Measurements from ENCODE around the gene PPARD. TPM values are rescaled to one million over a fixed set of nuclear protein-coding genes. Genes with fewer than 3 reads are reported as not detected.

Gene PPARD
- total RNA-seq, 1 experiment from 2014 or later: 13.8 TPM

DNA sequence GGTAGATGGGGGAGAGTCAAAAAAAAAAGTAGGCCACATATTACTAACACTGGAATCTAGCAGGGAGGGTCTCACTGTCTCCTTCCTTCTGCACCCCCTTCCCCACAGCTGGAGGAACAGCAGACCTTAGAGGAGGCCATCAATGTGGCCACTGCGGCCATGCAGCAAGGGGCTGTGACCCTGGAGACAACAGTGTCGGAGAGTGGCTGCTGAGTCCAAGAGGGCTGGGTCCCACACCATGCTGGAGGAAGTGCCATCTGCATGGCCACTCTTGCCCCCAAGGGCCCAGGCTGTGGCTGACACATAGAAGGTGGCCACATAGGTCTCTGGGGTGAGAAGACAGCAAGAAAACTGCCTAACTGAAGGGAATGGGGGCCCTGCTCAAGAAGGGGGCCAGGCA is 47.3 kb upstream of the PPARD start:
- Histone ChIP-seq H3K27ac (ENCODE audit: low read depth, low read length, poor library complexity, severe bottlenecking) (no peak overlapping the region), H3K36me3 (ENCODE audit: insufficient read depth, low read length, poor library complexity, severe bottlenecking) (peaks cover 16% of the 10 kb centered on the region), H3K27me3 (replicated peaks; ENCODE audit: insufficient read depth, low read depth, low read length, poor library complexity) (no peaks in the 10 kb centered on the region), H3K9me3 (ENCODE audit: low read depth, low read length, poor library complexity, severe bottlenecking) (no peaks in the 10 kb centered on the region), H3K4me1 (ENCODE audit: insufficient read depth, low read length, poor library complexity, severe bottlenecking) (no peaks in the 10 kb centered on the region), H3K4me3 (ENCODE audit: low read depth, low read length, poor library complexity, severe bottlenecking) (no peak overlapping the region)
- DNase-seq (ENCODE audit: low spot score): no peak
- ChIA-PET CTCF (interaction anchor here (0.7 kb wide), 1 partner anchor 54 kb away, joined by 3 read pairs; no protein-coding TSS in a partner anchor), POLR2A (ENCODE audit: low non-redundant PET) (no interaction called here)
- BruUV-seq (replicated peaks): no TSS peak
- no peak for TF ChIP-seq EZH2 (IDR thresholded peaks at IDR 0.05; ENCODE audit: borderline replicate concordance, low read depth, low read length, poor library complexity, severe bottlenecking)
- TF ChIP-seq, protein P1, sequence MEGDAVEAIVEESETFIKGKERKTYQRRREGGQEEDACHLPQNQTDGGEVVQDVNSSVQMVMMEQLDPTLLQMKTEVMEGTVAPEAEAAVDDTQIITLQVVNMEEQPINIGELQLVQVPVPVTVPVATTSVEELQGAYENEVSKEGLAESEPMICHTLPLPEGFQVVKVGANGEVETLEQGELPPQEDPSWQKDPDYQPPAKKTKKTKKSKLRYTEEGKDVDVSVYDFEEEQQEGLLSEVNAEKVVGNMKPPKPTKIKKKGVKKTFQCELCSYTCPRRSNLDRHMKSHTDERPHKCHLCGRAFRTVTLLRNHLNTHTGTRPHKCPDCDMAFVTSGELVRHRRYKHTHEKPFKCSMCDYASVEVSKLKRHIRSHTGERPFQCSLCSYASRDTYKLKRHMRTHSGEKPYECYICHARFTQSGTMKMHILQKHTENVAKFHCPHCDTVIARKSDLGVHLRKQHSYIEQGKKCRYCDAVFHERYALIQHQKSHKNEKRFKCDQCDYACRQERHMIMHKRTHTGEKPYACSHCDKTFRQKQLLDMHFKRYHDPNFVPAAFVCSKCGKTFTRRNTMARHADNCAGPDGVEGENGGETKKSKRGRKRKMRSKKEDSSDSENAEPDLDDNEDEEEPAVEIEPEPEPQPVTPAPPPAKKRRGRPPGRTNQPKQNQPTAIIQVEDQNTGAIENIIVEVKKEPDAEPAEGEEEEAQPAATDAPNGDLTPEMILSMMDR (conservative IDR thresholded peaks at IDR 0.05; ENCODE audit: low read depth, low read length): no peak
- intact Hi-C loops (cut with micrococcal nuclease; ENCODE audit: unreplicated experiment): no loop called here

DNA sequence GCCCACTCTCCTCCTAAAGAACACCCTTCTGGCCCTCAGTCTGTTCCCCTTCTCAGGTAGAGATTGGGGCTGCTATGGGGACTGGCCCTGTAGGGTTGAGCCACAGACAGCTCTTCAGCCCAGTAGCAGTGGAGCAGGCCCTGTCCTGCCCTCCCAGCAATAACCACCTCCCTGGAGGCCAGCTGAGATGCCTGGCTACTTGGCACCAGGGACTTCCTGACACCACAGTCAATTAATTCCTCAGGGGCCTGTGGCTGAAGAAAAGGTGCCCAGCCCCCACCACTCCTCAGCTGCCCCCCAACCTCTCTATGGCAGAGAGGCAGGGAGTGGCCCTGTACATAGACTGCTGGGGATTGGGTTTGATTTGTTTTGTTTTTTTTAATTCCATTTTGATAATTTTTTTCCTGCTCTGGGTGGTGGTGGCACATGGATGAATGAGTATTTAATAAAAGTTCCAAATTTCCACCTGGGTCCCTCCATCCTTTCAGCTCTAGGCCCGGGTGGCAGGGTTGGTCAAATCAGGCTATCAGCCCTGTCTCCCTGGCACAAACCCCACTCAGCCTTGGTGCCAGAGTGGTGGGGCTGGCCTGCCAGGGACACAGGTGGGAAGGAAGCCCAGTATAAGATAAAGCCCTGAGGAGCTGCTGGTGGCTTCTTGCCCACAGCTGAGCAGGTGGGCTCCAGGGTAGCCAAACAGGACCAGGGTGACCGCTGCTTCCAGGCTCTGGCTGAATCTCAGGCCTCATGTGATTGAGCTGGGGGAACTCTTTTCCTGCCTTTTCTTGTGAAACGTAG is 46.6 kb upstream of the PPARD start:
- no peaks in the 10 kb centered on the region for H3K9me3 ChIP-seq (ENCODE audit: low read depth, low read length, poor library complexity, severe bottlenecking)
- H3K36me3 ChIP-seq (ENCODE audit: insufficient read depth, low read length, poor library complexity, severe bottlenecking): peaks cover 11% of the 10 kb centered on the region
- H3K27ac ChIP-seq (ENCODE audit: low read depth, low read length, poor library complexity, severe bottlenecking): no peak overlapping the region
- no peaks in the 10 kb centered on the region for H3K27me3 ChIP-seq (replicated peaks; ENCODE audit: insufficient read depth, low read depth, low read length, poor library complexity)
- POLR2A ChIA-PET (ENCODE audit: low non-redundant PET): interaction anchor here (0.6 kb wide), 1 partner anchor 176 kb away, joined by 5 read pairs; no protein-coding TSS in a partner anchor
- no TSS peak for BruUV-seq (replicated peaks)
- H3K4me1 ChIP-seq (ENCODE audit: insufficient read depth, low read length, poor library complexity, severe bottlenecking): no peaks in the 10 kb centered on the region
- TF ChIP-seq, protein P1 (conservative IDR thresholded peaks at IDR 0.05; ENCODE audit: low read depth, low read length): no peak
- no peak for TF ChIP-seq EZH2 (IDR thresholded peaks at IDR 0.05; ENCODE audit: borderline replicate concordance, low read depth, low read length, poor library complexity, severe bottlenecking)
- no peak for DNase-seq (ENCODE audit: low spot score)
- CTCF ChIA-PET: interaction anchor here (0.7 to 1.5 kb wide), 2 partner anchors 54 to 154 kb away, joined by 3 to 9 read pairs; no protein-coding TSS in a partner anchor
- intact Hi-C loops (cut with micrococcal nuclease; ENCODE audit: unreplicated experiment): no loop called here
- H3K4me3 ChIP-seq (ENCODE audit: low read depth, low read length, poor library complexity, severe bottlenecking): no peak overlapping the region

DNA sequence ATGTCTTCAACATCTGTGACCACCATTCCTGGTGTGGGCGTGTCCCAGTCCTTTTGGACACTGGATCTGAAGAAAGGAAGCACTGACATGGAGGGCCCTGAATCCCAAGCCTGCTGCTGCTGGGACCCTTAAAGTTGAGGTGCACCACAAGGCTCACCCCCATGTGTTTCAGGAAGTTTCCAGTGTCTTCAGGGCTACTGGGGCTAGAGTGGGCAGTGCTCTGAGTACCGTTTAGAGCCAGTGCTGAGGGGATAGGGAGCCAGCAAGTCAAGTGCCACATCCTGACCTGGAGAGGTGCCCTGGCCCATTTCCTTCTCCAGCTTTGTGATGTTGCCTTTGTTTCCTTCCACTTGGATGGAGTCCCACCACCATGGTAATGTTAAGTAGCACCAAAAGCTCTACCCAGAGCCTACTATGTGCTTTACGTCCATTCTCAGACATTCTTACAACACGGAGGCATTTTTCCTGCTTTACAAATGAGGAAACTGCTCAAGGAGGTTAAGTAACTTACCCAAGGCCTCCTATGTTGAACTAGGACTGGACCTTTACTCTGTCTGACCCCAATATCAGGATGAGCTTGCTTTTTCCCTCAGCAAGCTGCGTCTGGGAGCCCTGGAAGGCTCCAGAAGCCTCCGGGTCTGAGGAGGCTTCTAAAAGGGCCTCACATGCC is 45.3 kb upstream of the PPARD start:
- Histone ChIP-seq H3K27ac (ENCODE audit: low read depth, low read length, poor library complexity, severe bottlenecking) (no peak overlapping the region), H3K4me3 (ENCODE audit: low read depth, low read length, poor library complexity, severe bottlenecking) (no peak overlapping the region), H3K9me3 (ENCODE audit: low read depth, low read length, poor library complexity, severe bottlenecking) (no peaks in the 10 kb centered on the region), H3K36me3 (ENCODE audit: insufficient read depth, low read length, poor library complexity, severe bottlenecking) (peaks cover 9% of the 10 kb centered on the region), H3K27me3 (replicated peaks; ENCODE audit: insufficient read depth, low read depth, low read length, poor library complexity) (no peaks in the 10 kb centered on the region), H3K4me1 (ENCODE audit: insufficient read depth, low read length, poor library complexity, severe bottlenecking) (no peaks in the 10 kb centered on the region)
- TF ChIP-seq, protein P1 (conservative IDR thresholded peaks at IDR 0.05; ENCODE audit: low read depth, low read length): no peak
- TF ChIP-seq EZH2 (IDR thresholded peaks at IDR 0.05; ENCODE audit: borderline replicate concordance, low read depth, low read length, poor library complexity, severe bottlenecking): no peak
- ChIA-PET CTCF (interaction anchor here (1.5 kb wide), 1 partner anchor 152 kb away, joined by 9 read pairs; no protein-coding TSS in a partner anchor), POLR2A (ENCODE audit: low non-redundant PET) (no interaction called here)
- intact Hi-C loops (cut with micrococcal nuclease; ENCODE audit: unreplicated experiment): no loop called here
- no TSS peak for BruUV-seq (replicated peaks)
- no peak for DNase-seq (ENCODE audit: low spot score)

All from A673 (cell line).